GM19240 (cell line): ENCODE measurements around the gene WDR70.
"Not testable (repeated sequence)": the region's sequence is repeated elsewhere in the genome, so short reads cannot be mapped to it uniquely, and the experiment has no call there.

ENCODE experiments used
- DNase-seq: peaks from one replicate; pipeline ENCODE4 v3.0.0; 2011; ENCODE audit warnings: low spot score; ENCODE audit not compliant: insufficient read length

Gene WDR70

DNA sequence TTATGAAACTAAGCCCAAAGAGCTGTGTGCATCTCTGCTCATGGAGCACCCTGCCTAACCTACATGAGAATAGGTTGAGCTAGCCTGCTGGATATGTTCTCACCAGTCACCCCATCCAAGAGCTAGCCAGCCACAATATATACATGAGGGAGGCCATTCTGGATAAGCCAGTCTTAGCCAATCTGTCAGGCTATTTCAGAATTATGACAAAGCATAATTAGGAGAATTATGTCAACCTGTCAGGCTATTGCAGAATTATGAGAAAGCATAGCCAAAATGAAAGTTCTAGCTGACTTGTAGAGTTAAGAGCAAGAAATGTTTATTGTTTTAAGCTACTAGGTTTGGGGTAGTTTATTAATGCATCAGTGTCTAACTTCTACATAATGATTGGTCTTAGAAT, 189.8 kb downstream of the WDR70 start:
- DNase-seq = no peak

GRCh38 chr5:37569466-37569865, 190.3 kb downstream of the WDR70 start:
- no peak for DNase-seq

DNA sequence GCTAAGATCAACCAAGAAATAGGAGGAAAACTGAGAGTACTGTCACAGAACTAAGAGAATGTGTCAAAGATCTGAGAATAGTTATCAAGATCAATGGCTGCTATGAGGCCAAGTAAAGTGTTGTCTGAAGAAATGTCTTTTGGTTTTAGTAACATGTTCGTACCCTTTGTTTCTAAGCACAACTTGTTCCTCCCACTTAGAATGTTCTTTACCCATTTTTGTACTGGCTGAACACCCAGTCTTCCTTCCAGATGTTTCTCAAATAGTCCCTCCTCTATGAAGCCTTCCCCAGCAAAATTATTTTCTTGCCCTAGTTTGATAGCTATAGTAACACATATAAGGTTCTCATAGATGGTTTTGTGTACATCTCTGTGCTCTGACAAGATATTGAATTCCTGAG, 191.5 kb downstream of the WDR70 start:
- no peak for DNase-seq

GRCh38 chr5:37571985-37572384, 192.9 kb downstream of the WDR70 start:
- no peak for DNase-seq

DNA sequence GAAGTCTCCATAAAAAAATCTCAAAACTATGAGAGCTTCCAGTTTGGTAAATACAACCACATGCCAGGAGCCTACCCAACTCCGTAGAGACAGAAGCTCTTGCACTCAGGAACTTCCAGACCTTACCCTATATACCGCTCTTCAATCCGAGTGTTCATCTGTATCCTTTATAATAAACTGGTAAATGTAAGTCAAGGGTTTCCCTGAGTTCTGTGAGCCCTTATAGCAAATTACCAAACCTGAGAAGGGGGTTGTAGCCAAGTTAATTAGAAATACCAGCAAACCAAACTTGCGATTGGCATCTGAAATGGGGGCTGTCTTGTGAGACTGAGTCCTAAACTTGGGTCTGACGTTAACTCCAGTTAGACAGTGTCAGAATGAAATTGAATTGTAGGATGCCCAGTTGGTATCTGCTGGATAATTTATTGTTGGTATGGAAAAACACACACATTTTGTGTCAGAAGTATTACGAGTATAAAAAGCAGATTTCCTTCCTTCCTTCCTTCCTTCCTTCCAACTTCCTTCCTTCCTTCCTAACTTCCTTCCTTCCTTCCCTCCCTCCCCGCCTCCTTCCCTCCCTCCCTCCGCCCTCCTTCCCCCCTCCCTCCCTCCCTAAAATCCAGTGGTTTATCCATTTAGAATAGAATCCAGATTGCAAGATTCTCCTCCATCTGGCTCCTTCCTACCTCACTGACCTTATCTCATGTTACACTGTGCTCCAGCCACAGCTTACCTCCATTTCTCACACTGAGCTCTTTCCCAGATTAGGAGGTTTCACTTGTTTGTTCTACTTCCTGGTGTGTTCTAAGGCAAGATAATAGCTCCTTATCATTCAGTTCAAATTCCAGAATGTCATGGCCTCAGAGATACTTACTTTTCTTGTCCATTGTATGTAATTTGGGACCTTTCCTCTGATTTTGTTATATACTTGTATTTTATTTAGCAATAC, 196.7 kb downstream of the WDR70 start:
- DNase-seq = no peak

- DNase-seq = no peak
Observed at GRCh38 chr5:37576552-37576951, 197.4 kb downstream of the WDR70 start.

DNA sequence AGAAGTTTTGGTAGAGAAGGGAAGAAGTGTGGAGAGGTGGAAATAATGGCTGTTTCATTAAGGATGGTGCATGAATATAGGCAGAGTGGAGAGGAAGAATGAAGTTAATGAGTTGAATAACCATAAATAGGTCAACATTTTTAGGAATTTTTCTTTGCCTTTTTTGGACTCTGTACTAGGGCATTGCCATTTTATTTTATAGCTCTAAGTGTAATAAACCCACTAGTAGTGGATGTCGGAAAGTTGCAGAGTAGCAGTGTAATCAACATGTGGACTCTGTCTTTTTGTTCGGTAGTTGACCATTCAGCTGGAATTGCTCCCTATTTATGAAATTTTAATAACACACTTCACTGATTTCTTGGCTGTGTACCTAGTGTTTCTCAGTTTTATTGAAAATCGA, 199.1 kb downstream of the WDR70 start:
- no peak for DNase-seq

- DNase-seq = no peak
Observed at GRCh38 chr5:37580106-37580505, 201.0 kb downstream of the WDR70 start.

- no peak for DNase-seq
Observed at GRCh38 chr5:37582202-37582601, 203.1 kb downstream of the WDR70 start.

GRCh38 chr5:37593292-37593691, 214.2 kb downstream of the WDR70 start:
- DNase-seq = not testable (repeated sequence)

DNA sequence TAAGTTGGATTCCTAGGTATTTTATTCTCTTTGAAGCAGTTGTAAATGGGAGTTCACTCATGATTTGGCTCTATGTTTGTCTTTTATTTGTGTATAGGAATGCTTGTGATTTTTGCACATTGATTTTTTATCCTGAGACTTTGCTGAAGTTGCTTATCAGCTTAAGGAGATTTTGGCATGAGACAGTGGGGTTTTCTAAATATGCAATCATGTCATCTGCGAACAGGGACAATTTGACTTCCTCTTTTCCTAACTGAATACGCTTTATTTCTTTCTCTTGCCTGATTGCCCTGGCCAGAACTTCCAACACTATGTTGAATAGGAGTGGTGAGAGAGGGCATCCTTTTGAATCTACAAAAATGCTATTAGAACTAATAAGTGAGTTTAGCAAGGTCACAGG, 215.7 kb downstream of the WDR70 start:
- DNase-seq = not testable (repeated sequence)

DNA sequence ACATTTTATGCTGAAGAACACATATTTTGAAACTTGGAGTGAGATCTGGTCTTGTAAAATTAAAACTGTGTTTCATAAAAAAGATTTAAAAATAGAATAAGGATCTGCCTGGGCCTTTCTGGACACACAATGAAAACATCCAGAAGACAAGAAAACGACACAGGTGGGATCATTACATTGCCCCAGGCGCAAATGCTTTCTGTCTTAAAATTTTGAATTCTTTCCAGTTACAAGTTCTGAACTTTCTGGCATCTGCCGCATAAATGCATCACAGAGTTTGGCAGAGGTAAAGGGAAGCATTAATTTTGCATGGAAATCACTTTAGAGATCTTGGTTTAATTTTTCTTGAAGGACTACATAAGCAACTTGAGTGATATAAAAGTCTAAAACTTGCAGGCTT, 219.6 kb downstream of the WDR70 start:
- DNase-seq = no peak

GRCh38 chr5:37601163-37601562, 222.0 kb downstream of the WDR70 start:
- no peak for DNase-seq

- no peak for DNase-seq
Observed at GRCh38 chr5:37603072-37603471, 224.0 kb downstream of the WDR70 start.

DNA sequence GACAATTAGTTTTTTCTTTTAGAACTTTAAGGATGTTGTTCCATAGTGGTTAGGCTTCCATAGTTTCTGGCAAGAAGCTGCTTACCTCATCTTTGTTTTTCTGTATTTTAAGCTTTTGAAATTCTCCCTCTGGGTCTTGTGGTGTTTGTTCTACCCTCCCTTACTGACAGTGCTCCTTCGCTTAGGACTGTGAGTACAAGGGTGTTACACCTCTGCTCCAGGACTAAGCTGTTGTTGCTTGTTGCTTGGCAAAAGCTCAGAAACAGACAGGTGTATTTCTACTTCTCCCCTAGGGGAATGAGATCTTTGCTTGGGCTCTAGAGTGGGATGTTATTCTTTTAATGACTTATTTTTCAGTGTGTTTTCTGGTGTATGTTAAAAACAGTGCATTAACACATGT, 225.2 kb downstream of the WDR70 start:
- no peak for DNase-seq

DNA sequence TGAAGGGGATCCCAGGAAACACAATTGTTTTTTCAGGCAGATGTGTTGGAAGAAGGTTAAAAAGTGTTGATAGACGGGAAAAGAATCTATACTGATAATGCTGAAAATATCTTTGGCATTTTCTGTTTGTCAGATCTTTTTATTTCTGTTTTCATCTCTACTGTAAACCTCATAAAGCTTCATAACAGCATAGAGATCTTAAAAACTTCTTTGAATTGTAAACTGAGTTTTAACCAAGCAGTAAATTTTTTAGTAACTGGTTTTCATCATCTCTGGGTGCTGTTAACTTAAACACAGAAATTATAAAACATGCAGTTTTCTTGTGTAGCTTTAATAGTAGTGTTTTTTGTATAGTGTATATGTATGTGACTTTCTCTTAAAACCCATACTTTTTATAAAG, 227.0 kb downstream of the WDR70 start:
- no peak for DNase-seq

- no peak for DNase-seq
Observed at GRCh38 chr5:37606632-37607248, 227.6 kb downstream of the WDR70 start.

GRCh38 chr5:37615184-37615583, 236.1 kb downstream of the WDR70 start:
- DNase-seq = no peak

DNA sequence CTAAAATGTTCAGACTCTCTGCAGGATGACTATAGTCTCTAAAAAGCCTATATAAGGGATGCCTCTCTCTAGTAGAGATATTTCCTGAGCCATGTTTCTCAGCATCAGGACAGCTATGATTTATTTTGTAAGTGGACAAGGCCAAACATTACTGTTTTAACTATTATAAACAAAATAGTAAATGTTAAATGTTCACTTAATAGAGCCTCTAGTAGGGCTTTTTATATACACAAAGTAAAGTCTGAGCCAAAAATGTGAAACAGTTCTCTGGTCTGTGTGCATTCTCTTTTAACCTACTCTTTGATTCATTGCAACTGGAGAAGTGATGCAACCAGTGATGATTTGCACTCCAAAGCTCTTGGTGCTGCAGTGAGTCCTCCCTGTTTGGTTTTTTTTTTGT, 240.2 kb downstream of the WDR70 start:
- no peak for DNase-seq

DNA sequence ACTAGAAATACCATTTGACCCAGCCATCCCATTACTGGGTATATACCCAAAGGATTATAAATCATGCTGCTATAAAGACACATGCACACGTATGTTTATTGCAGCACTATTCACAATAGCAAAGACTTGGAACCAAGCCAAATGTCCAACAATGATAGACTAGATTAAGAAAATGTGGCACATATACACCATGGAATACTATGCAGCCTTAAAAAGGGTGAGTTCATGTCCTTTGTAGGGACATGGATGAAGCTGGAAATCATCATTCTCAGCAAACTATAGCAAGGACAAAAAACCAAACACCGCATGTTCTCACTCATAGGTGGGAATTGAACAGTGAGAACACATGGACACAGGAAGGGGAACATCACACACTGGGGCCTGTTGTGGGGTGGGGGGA, 243.2 kb downstream of the WDR70 start:
- DNase-seq = not testable (repeated sequence)

DNA sequence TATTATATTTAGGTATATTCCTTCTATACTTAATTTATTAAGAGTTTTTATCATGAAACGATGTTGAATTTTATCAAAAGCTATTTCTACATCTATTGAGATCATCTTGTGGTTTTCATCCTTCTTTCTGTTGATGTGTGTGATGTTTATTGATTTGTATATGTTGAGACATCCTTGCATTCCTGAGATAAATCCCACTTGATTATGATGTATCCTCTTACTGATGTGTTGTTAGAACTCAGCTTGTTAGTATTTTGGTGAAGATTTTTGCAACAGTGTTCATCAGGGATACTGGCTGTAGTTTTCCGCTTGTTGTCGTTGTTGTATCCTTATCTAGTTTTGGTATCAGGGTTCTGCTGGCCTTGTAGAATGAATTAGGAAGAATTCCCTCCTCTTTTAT, 247.1 kb downstream of the WDR70 start:
- no peak for DNase-seq

GRCh38 chr5:37628876-37629275, 249.8 kb downstream of the WDR70 start:
- no peak for DNase-seq

- DNase-seq = no peak
Observed at GRCh38 chr5:37631939-37632338, 252.8 kb downstream of the WDR70 start.
